ENCODE data around the gene OLFM1.

OLFM1 gene

DNA sequence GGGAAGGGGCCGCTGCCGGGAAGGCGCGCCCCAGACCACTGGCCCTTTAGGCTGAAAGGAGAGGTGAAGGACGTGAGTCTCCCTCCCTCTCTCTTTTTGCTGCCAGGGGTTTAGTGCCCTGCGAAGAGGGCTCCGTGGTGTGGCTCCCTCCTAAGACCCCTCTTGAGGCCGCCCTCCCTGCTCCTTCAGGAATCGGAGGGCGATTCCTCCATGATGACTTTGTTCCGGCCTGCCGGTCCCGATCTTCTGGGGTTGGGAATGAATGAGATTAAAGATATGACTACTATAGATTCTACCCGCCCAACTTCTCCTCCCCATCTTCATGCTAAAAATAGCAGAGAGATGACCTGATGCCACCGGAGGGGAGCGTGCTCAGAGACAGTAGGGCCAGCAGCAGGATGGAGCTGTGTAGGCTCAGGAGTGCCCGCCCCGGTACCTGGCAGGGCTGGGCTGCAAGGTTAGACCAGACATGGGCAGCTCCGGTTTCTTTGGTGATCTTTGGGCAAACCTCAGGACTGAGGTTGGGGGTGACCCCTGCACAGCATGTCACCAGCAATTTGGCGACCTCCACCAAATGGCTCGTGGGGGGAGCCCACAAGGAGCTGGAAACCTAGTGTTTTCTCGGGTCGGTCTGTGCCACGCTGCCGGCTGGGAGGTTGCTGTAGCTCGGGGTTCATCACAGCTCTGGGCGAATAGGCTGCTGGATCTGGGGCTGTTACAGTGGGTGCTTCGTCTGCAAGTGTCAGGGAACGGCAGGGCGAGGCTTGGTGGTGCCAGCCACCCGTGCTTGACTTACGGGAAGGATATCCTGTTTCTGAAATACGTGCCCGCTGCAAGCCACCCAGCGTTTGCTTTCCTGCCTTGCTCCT is 1.7 kb downstream of the OLFM1 start:
- DNase-seq (ENCODE audit: low read depth in 2 of 2): no peak

DNA sequence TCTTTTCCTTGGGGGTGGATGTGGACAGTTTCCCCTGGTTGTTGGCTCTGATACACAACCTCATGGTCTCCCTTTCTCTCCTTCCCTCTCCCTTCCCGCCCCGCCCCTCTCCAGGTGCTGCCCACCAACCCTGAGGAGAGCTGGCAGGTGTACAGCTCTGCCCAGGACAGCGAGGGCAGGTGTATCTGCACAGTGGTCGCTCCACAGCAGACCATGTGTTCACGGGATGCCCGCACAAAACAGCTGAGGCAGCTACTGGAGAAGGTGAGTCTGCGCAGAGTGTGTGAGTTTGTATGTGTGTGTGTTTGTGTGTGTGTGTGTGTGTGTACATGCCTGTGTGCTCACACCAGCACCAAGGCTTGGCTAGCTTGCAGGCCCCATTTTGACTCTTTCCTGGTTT is 2.6 kb downstream of the OLFM1 start:
- no peak for DNase-seq (ENCODE audit: low read depth in 2 of 2)

DNA sequence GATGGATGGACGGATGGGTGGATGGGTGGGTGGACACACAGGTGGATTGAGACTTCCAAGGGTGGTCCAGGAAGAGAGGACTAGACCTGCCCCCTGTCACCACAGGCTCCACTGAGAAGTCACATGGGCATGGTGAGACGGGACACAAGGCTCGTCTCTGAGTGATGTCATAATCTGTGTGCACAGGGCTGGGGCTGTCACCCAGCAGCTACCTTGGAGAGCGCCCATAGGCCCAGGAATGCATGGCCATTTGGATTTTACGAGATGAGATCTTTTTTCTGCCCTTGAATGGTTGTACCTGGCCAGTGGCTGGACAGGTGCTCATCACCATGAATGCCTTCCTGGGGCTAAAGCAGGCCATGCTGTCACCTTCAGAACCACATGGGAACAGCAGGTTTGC is 3.1 kb downstream of the OLFM1 start:
- DNase-seq (ENCODE audit: low read depth in 2 of 2): no peak

DNA sequence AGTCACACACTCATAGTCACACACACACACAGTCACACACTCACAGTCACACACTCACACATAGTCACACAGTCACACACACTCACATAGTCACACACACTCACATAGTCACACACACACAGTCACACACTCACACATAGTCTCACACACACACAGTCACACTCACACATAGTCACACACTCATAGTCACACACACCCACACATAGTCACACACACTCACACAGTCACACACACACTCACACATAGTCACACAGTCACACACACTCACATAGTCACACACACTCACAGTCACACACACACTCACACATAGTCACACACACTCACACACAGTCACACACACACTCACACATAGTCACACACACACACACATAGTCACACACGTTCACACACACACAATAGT is 4.1 kb downstream of the OLFM1 start:
- DNase-seq (ENCODE audit: low read depth in 2 of 2): no peak

DNA sequence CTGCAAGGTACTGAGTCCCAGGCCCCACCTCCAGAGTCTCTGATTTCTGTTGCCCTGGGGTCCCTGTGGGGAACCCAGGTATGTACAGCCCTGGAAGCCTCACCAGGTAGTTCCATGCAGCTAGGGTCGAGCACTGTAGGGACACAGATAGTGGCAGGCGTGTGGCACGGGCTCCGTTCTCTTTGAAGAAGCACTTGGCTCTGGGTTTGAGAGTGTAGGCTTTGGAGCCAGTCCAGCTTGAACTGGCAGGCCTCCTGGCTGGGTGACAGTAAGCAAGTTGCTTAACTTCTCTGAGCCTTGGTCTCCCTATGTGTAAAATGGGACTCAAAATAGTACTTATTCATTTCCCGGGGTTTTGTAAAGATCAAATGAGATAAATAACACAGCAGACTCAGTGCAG is 5.6 kb downstream of the OLFM1 start:
- DNase-seq (ENCODE audit: low read depth in 2 of 2): no peak

DNA sequence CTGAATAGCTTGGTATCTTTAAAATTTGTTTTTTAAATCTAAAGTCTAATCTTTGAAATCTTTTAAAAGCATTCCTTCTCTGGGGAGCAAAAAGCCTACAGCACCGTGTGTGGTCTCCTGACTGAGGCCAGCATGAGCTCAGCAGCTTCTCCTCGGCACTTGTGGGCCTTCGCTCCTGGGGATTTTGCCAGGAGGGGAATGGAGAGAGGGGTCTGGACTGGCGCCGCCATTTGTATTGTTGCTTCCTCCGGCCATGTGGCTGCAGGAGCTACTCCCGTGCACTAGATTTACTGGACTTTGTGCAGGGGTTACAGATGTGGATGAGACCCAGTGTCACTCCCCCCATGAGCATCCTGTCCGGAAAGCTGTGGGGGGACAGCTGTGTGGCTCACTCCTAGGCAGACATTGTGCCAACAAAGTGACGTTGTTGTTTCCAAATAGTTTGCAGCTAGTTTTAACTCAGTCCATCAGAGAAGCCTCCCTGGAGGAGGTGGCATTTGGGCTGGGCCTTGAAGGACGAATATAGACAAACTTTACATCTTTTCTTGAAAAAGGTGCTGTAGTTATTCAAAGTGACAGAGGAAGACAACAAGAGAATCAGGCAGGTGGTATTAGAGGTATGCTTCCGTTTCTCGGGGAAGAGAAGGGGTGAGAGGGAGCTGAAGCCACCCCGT is 6.6 kb downstream of the OLFM1 start:
- DNase-seq (ENCODE audit: low read depth in 2 of 2): no peak

DNA sequence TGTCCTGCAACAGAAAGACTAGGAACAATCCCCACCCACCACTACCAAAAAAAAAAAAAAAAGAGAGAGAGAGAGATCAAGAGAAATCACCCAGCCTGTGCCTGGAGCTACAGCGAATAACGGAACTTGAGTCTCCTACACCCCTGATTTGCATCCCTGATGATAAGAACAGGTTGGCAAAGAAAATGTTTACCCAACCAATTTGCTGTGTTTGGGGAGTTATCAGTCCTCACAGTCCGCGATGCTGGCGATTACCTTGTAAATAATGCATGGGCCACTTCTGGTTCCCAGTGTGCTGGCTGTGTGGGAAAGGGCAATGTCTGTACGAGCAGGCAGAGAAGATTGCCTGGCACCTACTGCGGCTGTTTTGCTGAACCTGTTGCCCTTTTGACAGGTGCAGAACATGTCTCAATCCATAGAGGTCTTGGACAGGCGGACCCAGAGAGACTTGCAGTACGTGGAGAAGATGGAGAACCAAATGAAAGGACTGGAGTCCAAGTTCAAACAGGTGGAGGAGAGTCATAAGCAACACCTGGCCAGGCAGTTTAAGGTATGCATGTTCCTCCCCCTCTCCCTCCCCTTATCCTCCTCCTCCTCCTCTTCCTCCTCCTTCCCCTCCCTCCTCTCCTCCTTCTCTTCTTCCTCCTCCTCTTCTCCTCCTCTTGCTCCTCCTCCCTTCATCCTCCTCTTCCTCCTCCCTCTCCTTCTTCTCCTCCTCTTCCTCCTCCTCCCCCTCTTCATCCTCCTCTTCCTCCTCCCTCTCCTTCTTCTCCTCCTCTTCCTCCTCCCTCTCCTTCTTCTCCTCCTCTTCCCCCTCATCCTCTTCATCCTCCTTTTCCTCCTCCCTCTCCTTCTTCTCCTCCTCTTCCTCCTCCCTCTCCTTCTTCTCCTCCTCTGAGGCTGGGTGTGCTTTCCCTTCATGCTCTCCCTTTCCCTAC is 8.3 kb downstream of the OLFM1 start:
- no peak for DNase-seq (ENCODE audit: low read depth in 2 of 2)

DNA sequence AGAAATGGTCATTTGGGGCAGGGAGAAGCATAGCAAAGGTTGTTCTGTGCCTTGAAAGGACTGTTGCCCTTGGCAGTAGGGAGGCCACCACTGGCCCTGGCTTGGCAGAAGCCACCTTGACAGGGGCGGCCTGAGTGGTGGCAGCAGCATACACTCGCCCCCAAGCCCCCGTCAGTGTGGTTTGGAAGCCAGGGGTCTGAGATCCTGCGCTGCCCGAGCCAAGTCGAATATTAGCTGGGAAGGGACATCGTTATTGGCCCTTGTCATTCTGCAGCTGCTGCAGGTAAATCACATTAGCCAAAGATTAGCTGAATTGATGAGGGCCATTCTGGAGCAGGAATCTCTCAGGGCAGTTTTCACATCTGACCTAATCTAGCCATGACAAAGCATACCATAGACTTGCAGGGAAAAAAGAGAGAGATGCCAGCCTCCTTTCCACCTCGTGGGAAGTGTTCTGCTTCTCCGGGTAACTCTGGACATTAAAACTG is 9.0 kb downstream of the OLFM1 start:
- DNase-seq (ENCODE audit: low read depth in 2 of 2): no peak

DNA sequence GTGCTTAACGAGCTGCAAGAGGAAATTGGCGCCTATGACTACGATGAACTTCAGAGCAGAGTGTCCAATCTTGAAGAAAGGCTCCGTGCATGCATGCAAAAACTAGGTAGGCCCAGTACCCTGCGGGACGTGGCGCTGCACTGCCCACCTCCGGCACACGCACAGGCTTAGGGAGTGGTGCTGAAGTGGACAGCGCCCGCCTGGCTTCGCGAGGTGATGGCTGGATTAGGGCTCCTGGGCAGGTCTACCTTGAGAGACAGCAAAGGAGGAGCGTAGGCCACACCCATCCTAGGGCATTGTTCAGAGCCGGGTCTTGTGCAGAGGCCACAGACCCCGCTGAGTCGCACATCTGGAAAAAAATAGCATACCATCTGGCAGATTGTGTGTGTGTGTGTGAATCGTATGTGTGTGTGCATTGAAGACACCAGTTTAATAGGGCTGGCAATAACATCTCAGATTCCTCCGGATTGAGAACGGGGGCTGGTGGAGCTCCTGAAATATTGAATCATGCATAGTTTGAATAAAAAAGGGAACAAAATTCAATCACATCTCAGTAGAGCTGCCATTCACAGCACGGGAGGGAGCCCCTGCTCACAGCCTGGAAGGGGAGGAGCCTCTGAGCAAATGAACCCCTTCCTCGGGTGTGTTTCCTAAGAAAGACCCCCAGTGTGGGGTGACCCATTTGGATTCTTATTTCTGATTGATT is 11.1 kb downstream of the OLFM1 start:
- no peak for DNase-seq (ENCODE audit: low read depth in 2 of 2)

DNA sequence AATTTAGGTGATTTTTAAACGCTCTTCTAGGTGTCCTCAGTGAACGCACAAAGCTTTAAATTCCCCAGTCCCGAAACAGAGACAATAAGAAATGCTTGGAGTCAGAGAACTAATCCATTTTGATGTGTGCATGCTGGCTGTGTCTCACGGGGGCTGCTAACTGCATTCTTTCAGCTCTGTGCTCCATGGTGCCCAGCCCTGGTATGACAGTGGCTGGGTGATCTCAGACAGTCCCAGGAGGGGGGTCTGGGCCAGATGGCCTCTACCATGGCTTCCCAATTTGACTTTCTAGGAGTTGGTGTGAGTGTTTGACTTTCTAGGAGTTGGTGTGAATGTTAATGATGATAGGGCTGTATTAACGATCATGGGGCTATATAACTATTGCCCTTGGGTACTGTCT is 12.1 kb downstream of the OLFM1 start:
- no peak for DNase-seq (ENCODE audit: low read depth in 2 of 2)

DNA sequence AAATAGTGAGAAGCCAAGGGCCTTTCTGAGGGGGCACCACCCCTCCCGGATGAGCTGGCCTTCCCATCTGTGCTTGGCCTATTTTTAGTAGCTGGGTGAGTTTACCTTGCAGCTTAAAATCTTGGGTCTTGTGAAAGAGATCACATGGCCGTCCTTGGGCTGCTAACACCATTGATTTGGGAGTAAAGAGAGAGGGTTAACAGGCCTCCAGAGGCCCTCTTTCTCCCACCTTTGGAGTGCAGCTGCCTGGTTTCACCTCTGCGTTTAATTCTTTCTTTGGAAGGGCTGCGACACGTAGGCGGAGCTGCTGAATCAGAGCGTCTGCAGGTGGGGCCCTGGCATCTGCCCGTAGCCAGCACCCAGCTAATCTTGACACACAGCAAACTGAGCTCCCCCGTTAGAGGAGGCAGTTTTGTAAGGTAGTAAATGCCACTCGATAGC is 12.8 kb downstream of the OLFM1 start:
- DNase-seq (ENCODE audit: low read depth in 2 of 2): no peak

DNA sequence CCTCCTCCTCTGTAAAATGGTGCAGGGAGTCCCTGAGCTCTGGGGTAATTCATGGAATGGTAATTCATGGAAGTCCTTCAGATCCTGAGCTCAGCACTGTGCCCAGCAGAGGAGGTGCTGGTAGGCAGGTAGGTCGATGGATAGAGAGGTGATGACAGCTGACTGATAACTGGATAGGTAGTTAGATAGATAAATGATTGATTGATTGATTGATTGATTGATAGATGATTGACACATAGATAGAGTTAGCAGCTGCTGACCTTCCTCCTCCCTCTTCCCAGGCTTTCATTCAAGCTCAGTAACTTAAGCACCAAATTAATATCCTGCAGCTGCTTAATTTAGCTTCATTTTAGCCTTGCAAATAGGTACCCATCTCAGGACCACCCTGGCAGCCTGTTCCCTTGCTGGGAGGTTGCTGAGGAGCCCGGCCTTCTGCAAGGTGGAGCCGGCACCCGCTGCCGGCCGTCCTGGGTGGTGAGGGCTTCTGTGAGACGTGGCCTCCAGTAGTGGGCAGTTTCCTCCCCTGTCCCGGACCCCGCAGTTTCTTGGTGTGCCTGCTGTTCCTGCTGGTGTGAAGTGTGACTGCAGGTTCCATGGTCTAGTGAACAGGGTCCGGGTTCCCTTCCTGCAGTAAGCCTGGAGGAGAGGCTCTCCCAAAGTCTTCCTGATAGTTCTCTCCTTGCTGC is 13.4 kb downstream of the OLFM1 start:
- no peak for DNase-seq (ENCODE audit: low read depth in 2 of 2)

DNA sequence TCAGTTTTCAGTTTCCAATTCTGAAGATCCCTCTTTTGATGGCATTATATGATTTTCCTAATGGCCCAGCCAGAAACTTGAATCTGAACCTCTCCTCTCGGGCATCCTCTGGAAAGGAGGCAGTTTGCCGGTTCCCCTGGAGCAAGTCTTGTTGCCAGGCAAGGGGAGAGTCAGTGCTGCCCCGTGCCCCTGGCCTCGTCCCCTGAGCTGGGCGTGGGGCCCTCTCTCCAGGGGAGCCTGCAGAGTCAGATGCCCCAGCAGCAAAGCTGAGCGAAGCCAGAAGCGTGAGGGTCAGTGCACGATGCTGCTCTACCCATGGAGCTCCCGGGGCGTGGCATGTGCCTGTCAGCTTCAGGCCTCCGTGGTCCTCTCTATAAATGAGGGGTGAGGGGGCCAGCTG is 14.0 kb downstream of the OLFM1 start:
- no peak for DNase-seq (ENCODE audit: low read depth in 2 of 2)

DNA sequence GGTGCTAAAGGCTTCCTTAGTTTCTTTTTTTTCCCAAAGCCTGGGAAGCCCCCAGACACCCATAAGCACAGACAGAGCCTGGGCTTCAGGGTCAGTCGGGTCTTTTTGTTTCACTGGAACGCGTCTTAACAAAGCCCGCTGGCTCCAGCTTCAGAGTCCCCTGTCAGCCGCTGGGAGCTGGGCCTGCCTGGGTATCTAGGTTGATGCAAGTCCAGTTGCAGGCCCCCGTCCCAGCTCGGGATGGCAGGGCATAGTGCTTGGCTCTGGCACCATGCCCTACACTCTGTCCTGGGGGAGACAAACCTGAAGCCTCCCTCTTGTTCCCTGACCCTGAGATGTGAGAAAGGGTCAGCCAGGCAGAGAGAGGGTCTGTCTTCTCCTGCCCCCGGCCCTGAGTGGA is 14.5 kb downstream of the OLFM1 start:
- no peak for DNase-seq (ENCODE audit: low read depth in 2 of 2)

DNA sequence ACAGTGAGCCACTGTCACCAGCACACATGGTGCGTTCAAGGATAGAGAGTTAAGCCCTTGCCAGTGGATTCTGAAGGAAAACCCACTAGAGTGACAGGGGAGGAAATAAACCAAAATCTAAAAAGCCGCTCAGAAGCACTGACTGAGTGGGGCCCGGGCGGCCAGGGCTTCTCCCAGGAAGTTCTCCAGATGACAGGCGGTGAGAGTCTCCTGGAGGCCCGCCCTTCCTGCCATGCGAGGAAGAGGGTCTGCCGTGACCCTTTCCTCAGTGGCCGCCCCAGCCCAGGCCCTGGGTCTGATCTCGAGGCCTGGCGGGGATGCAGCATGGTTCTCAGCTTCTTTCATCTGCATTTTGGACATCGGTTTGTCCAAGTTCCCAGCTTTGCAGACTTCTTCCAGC is 14.9 kb downstream of the OLFM1 start:
- DNase-seq (ENCODE audit: low read depth in 2 of 2): no peak

DNA sequence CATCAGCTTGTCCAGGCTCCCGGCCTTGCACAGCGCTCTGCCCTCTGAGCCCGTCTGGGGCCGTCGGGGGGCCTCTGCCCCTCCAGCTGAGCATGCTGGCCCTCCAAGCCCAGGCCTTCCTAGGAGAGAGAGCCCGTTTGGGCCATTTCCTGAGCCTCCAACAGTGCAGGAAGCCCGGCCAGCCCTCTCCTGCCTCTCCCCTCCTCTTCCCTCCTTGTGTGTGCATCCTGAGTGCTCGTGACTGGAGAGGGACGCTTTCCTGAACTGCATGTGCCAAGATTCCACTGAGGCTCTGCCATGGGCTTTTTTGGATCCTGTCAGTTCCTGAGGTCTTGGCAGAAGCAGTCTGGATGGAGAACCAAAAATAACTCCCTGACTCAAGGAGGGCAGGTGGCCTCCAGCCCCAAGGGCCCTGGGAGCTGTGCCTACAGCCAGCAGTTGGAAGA is 15.6 kb downstream of the OLFM1 start:
- no peak for DNase-seq (ENCODE audit: low read depth in 2 of 2)

DNA sequence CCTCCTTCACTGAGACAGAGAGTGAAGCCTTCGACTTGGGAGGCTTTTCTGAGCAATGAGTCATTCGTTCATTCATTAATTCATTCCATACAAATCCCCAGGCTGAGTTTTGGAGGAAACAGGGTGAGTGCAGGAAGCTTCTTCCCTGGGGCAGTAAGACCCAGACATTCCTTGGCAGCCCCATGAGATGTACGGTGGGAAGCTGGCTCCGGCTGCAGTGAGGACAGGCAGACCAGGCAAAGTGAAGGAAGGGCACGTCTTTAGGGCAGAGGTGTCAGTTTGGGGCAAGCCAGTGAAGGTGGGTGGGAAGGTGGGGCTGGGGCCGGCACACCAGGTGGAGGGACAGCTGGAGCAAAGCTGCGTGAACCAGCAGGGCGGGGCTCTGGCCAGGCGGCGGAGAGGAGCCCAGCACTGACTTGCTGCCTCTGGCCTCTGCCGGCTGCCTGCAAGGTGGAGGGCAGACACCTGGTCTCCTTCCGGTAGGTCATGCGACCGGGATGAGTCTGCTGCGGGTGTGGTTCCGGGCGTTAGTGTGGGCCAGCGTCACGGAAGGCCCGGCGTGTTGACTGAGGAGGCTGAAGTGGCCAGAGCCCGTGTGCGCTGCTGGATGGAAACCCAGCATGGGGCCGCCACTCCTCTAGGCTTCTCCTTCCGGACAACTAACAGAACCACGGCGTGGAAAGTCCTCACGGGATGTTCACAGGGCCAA is 16.6 kb downstream of the OLFM1 start:
- no peak for DNase-seq (ENCODE audit: low read depth in 2 of 2)

DNA sequence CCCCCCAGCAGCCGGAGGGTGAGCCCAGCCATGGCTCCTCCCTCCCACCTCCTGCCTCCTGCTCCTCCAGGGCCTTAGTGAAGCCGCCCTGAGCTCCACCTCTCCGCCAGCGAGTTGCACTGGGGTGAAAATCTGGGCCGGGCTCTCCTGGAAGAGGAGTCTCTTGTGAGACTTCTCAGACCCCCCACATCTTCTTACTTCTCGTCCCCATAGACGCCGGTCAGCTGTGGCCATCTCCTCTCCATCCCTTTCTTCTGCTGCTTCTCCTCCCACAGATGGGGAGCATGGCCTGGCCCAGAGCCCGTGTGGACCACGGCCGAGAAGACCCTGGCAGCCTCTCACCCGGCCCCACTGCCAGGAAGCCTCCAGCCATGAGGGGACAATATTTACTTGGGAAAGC is 17.3 kb downstream of the OLFM1 start:
- no peak for DNase-seq (ENCODE audit: low read depth in 2 of 2)

DNA sequence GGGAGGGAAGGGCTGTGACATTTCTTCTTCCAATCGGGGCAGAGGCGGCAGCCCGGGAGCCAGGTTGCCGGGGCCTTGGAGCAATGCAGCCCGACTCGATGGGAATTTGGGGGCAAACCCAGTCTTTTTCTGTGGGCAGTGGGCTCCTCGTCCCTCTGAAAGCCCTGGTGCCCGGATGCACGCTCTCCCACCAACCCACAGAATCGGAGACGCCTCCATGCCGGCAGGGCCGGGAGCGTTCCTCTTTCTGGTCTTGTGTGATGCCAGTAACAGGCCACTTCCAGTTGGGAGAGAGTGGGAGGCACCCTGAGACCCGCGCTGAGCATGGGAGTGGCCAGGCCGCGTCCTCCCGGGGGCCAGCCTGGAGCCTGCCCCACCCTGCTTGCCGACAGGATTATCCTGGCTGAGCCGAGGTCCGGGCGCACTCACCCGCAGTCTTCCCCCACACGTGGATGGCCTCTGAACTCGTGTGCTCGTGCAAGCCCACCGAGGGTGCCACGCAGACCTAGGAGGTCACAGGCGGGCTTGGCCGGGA is 17.8 kb downstream of the OLFM1 start:
- DNase-seq (ENCODE audit: low read depth in 2 of 2): no peak

DNA sequence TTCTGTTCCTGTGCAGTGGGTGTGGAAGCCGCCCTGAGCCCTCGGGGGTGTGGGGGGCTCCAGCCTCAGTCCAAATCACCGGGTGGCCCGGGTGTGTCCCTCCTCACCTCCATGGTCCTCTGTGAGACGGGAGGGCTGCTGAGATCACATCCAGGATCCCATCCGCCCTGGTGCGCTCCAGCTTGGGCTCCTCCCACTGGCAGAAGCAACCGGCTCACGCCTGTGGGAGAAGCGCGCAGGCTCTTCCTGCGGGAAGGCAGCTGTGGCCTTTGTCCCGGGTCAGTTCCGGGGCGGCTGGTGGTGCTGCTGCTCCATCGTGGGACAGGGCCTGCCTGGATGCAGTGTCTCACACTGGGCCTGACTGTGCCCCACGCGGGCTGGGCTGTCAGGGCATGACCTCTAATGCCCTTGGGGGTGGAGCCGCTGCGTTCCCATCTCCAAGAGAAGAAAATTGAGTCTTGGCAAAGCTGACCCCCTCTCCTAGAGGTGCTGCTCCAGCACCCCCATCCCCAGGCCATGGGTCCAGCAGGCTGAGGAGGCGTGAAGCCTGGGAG is 18.5 kb downstream of the OLFM1 start:
- DNase-seq (ENCODE audit: low read depth in 2 of 2): no peak
